WTC11 (cell line): Measurements from ENCODE around the gene NR3C1. TPM values are rescaled to one million over a fixed set of nuclear protein-coding genes. Genes with fewer than 3 reads are reported as not detected.

Experiments
- ATAC-seq: fragments of 200-7000 bp; cut with Tn5 transposase; 2 replicates; pipeline ENCODE4 v1.10.0; 2021; ENCODE audit warnings: mild to moderate bottlenecking, moderate library complexity
- CTCF ChIA-PET: fragments of 300-600 bp; sonication (Branson Sonifier 250); formaldehyde crosslinking; loops from one replicate; lab custom pipeline; 2021; ENCODE audit warnings: antibody characterized with exemption; lab: Charles Lee
- POLR2A ChIA-PET: fragments of 350-600 bp; sonication (Branson Sonifier 250); formaldehyde crosslinking; loops from one replicate; lab custom pipeline; 2021; ENCODE audit warnings: antibody characterized with exemption; lab: Charles Lee
- DNase-seq: peaks from one replicate; pipeline ENCODE4 v3.0.0; 2021; ENCODE audit warnings: low spot score
- H3K27ac Mint-ChIP-seq: 2 replicates; pipeline ENCODE4 v1.8.0; 2021; ENCODE audit warnings: mixed read lengths
- H3K27me3 Mint-ChIP-seq: 2 replicates; pipeline ENCODE4 v1.8.0; 2021; ENCODE audit warnings: low read depth, mild to moderate bottlenecking, moderate library complexity, mixed read lengths
- H3K36me3 Mint-ChIP-seq: 2 replicates; pipeline ENCODE4 v1.8.0; 2021; ENCODE audit warnings: mixed read lengths
- H3K4me1 Mint-ChIP-seq: 2 replicates; pipeline ENCODE4 v1.8.0; 2022; ENCODE audit warnings: mixed read lengths
- H3K4me3 Mint-ChIP-seq: 2 replicates; pipeline ENCODE4 v1.8.0; 2021; ENCODE audit warnings: mild to moderate bottlenecking, moderate library complexity, mixed read lengths
- H3K9me3 Mint-ChIP-seq: 2 replicates; pipeline ENCODE4 v1.8.0; 2021; ENCODE audit warnings: mixed read lengths
- CREM ChIP-seq: sonication (generic); formaldehyde crosslinking; IDR thresholded peaks from 2 replicates; pipeline ENCODE4 v1.8.1; 2022; ENCODE audit warnings: mild to moderate bottlenecking, missing genetic modification reagents, moderate library complexity
- E2F1 ChIP-seq: sonication (generic); formaldehyde crosslinking; IDR thresholded peaks from 2 replicates; pipeline ENCODE4 v1.8.0; 2022; ENCODE audit warnings: mild to moderate bottlenecking, missing genetic modification reagents
- ELF4 ChIP-seq: sonication (generic); formaldehyde crosslinking; IDR thresholded peaks from 2 replicates; pipeline ENCODE4 v1.8.1; 2022; ENCODE audit warnings: low read depth, mild to moderate bottlenecking, moderate library complexity, missing genetic modification reagents
- ERG ChIP-seq: fragments of 250-450 bp; sonication (Bioruptor Pico); IDR thresholded peaks from 2 replicates; pipeline ENCODE4 v1.8.0; 2021; ENCODE audit warnings: mild to moderate bottlenecking
- ETV6 ChIP-seq: sonication (generic); formaldehyde crosslinking; IDR thresholded peaks from 2 replicates; pipeline ENCODE4 v1.8.1; 2022; ENCODE audit warnings: mild to moderate bottlenecking, missing genetic modification reagents
- GRHL2 ChIP-seq: fragments of 250-450 bp; sonication (Bioruptor Pico); IDR thresholded peaks from 2 replicates; pipeline ENCODE4 v1.8.0; 2022; ENCODE audit warnings: mild to moderate bottlenecking, moderate library complexity; ENCODE audit not compliant: insufficient replicate concordance, severe bottlenecking
- JUN ChIP-seq: sonication (generic); formaldehyde crosslinking; IDR thresholded peaks from 2 replicates; pipeline ENCODE4 v1.8.0; 2023; ENCODE audit warnings: mild to moderate bottlenecking, missing genetic modification reagents
- MAX ChIP-seq: sonication (generic); formaldehyde crosslinking; IDR thresholded peaks from 2 replicates; pipeline ENCODE4 v1.8.0; 2022; ENCODE audit warnings: mild to moderate bottlenecking, missing genetic modification reagents
- NR2C2 ChIP-seq: sonication (generic); formaldehyde crosslinking; IDR thresholded peaks from 2 replicates; pipeline ENCODE4 v1.8.0; 2022; ENCODE audit warnings: mild to moderate bottlenecking, missing genetic modification reagents
- PRDM15 ChIP-seq: sonication (generic); formaldehyde crosslinking; IDR thresholded peaks from 2 replicates; pipeline ENCODE4 v1.8.0; 2022; ENCODE audit warnings: missing genetic modification reagents
- SMAD4 ChIP-seq: sonication (generic); formaldehyde crosslinking; IDR thresholded peaks from 2 replicates; pipeline ENCODE4 v1.8.0; 2022; ENCODE audit warnings: mild to moderate bottlenecking, missing genetic modification reagents
- SOX15 ChIP-seq: fragments of 250-450 bp; sonication (Bioruptor Pico); IDR thresholded peaks from 2 replicates; pipeline ENCODE4 v1.9.0; 2021; ENCODE audit warnings: mild to moderate bottlenecking
- SP1 ChIP-seq: sonication (generic); formaldehyde crosslinking; conservative IDR thresholded peaks from 2 replicates; pipeline ENCODE4 v1.8.1; 2022; ENCODE audit warnings: missing genetic modification reagents
- TEAD1 ChIP-seq: sonication (generic); formaldehyde crosslinking; IDR thresholded peaks from 2 replicates; pipeline ENCODE4 v1.8.0; 2022; ENCODE audit warnings: mild to moderate bottlenecking, missing genetic modification reagents
- USF2 ChIP-seq: sonication (generic); formaldehyde crosslinking; IDR thresholded peaks from 2 replicates; pipeline ENCODE4 v1.8.1; 2023; ENCODE audit warnings: mild to moderate bottlenecking, missing genetic modification reagents, moderate library complexity
- ZMAT4 ChIP-seq: fragments of 250-450 bp; sonication (Bioruptor Pico); IDR thresholded peaks from 2 replicates; pipeline ENCODE4 v1.9.0; 2021; ENCODE audit warnings: mild to moderate bottlenecking
- ZNF232 ChIP-seq: sonication (generic); formaldehyde crosslinking; IDR thresholded peaks from 2 replicates; pipeline ENCODE4 v1.8.0; 2022; ENCODE audit warnings: mild to moderate bottlenecking, missing genetic modification reagents
- ZNF396 ChIP-seq: fragments of 250-450 bp; sonication (Bioruptor Pico); IDR thresholded peaks from 2 replicates; pipeline ENCODE4 v1.8.0; 2021; ENCODE audit warnings: mild to moderate bottlenecking, moderate library complexity, borderline replicate concordance
- total RNA-seq: library from RNA; stranded (reverse); gene quantifications from 3 replicates; pipeline ENCODE4 v1.2.3, GENCODE V29; 2021

The NR3C1 gene
- total RNA-seq, 1 experiment from 2014 or later, result 15.0 TPM

- no peak for TF ChIP-seq PRDM15 (CRISPR knock-in tag)
These were observed 34.3 kb upstream of the NR3C1 start (continued) for GRCh38 chr5:143437666-143438273.

- Mint-ChIP-seq H3K4me3 (no peak overlapping the region), H3K27me3 (no peaks in the 10 kb centered on the region), H3K4me1 (peaks cover 22% of the 10 kb centered on the region), H3K9me3 (no peaks in the 10 kb centered on the region), H3K27ac (no peak overlapping the region), H3K36me3 (no peaks in the 10 kb centered on the region)
- ChIA-PET POLR2A (no interaction called here), CTCF (no interaction called here)
- no peak for DNase-seq
- TF ChIP-seq ZNF396 (CRISPR knock-in tag) (no peak), SMAD4 (CRISPR knock-in tag) (no peak), MAX (CRISPR knock-in tag) (no peak), GRHL2 (CRISPR knock-in tag) (no peak), SP1 (CRISPR knock-in tag) (no peak), JUN (CRISPR knock-in tag) (no peak), SOX15 (CRISPR knock-in tag) (no peak), E2F1 (CRISPR knock-in tag) (no peak), ETV6 (CRISPR knock-in tag) (no peak), TEAD1 (CRISPR knock-in tag) (no peak), CREM (CRISPR knock-in tag) (no peak), ERG (CRISPR knock-in tag) (no peak), USF2 (CRISPR knock-in tag) (no peak), ZMAT4 (no peak), NR2C2 (CRISPR knock-in tag) (no peak), ZNF232 (no peak), ELF4 (CRISPR knock-in tag) (no peak)
- no peak for ATAC-seq
These were observed 33.4 kb upstream of the NR3C1 start for GRCh38 chr5:143436871-143437270.
